Stimulated activated effector memory CD8-positive, alpha-beta T cell treated with anti-CD3 and anti-CD28 coated beads, Interleukin-12 subunit alpha, Interleukin-12 subunit beta, amount 100 ng/mL, for 72 hours (primary cell): ENCODE measurements around the gene RPS2.
"Not testable (repeated sequence)": the region's sequence is repeated elsewhere in the genome, so short reads cannot be mapped to it uniquely, and the experiment has no call there.

Source experiments
- ATAC-seq: fragments of 150-1000 bp; cut with Tn5 transposase; 2 replicates; pipeline ENCODE4 v1.10.0; 2021
- DNase-seq, 2 donors: peaks; one replicate each; pipeline ENCODE4 v3.0.0; 2021 to 2022; ENCODE audit warnings: low spot score in 2 of 2
- H3K27ac Mint-ChIP-seq: one replicate; pipeline ENCODE4 v1.8.0; 2022; ENCODE audit warnings: mild to moderate bottlenecking, mixed read lengths
- H3K36me3 Mint-ChIP-seq: one replicate; pipeline ENCODE4 v1.8.0; 2022; ENCODE audit warnings: mild to moderate bottlenecking, mixed read lengths
- H3K4me1 Mint-ChIP-seq: one replicate; pipeline ENCODE4 v1.8.0; 2022; ENCODE audit warnings: mixed read lengths
- H3K4me3 Mint-ChIP-seq: one replicate; pipeline ENCODE4 v1.8.0; 2022; ENCODE audit warnings: mild to moderate bottlenecking, mixed read lengths
- H3K9me3 Mint-ChIP-seq: one replicate; pipeline ENCODE4 v1.8.0; 2022; ENCODE audit warnings: mixed read lengths

The RPS2 gene

GRCh38 chr16:1947369-1947670 lies 17.3 kb downstream of the RPS2 start:
- H3K27ac Mint-ChIP-seq: no peak overlapping the region
- DNase-seq: no peak
- no peak overlapping the region for H3K4me3 Mint-ChIP-seq
- no peaks in the 10 kb centered on the region for H3K9me3 Mint-ChIP-seq
- peaks cover 6% of the 10 kb centered on the region for H3K36me3 Mint-ChIP-seq
- ATAC-seq: no peak
- H3K4me1 Mint-ChIP-seq: peaks cover 12% of the 10 kb centered on the region

- Mint-ChIP-seq H3K36me3 (peaks cover 7% of the 10 kb centered on the region), H3K9me3 (no peaks in the 10 kb centered on the region), H3K4me1 (peaks cover 17% of the 10 kb centered on the region), H3K27ac (no peak overlapping the region), H3K4me3 (no peak overlapping the region)
- no peak for DNase-seq
- ATAC-seq: no peak
These were observed 17.9 kb downstream of the RPS2 start for GRCh38 chr16:1946495-1947368.

- H3K36me3 Mint-ChIP-seq: peaks cover 12% of the 10 kb centered on the region
- ATAC-seq: no peak
- no peaks in the 10 kb centered on the region for H3K9me3 Mint-ChIP-seq
These were observed 18.9 kb downstream of the RPS2 start for GRCh38 chr16:1945559-1946391.

GRCh38 chr16:1944612-1945199 lies 19.9 kb downstream of the RPS2 start:
- Mint-ChIP-seq H3K4me3 (peak overlapping the region; percentile 89), H3K27ac (peak overlapping the region; percentile 74), H3K36me3 (peaks cover 22% of the 10 kb centered on the region), H3K4me1 (peaks cover 22% of the 10 kb centered on the region), H3K9me3 (no peaks in the 10 kb centered on the region)
- ATAC-seq (no peak), DNase-seq (no peak)

More at GRCh38 chr16:1945559-1946391, 18.9 kb downstream of the RPS2 start:
- no peak overlapping the region for H3K4me3 Mint-ChIP-seq
- H3K27ac Mint-ChIP-seq: no peak overlapping the region
- no peak for DNase-seq
- H3K4me1 Mint-ChIP-seq: peaks cover 22% of the 10 kb centered on the region

GRCh38 chr16:1942810-1943726 lies 21.6 kb downstream of the RPS2 start, which contains the start of gene MSRB1:
Gene MSRB1 (minus strand): TSS chr16:1943199. CDS start chr16:1943156, 43 bp downstream.
- DNase-seq (peak; percentile 97 to 100), ATAC-seq (peak; percentile 93)
- peaks cover 39% of the 10 kb centered on the region for H3K36me3 Mint-ChIP-seq
- H3K27ac Mint-ChIP-seq: peak within 1 kb of the TSS; percentile 89
- peak within 1 kb of the TSS; percentile 89 for H3K4me3 Mint-ChIP-seq
- peaks cover 22% of the 10 kb centered on the region for H3K4me1 Mint-ChIP-seq
- H3K9me3 Mint-ChIP-seq: no peaks in the 10 kb centered on the region

GRCh38 chr16:1942047-1942809 lies 22.4 kb downstream of the RPS2 start:
- Mint-ChIP-seq H3K36me3 (peaks cover 47% of the 10 kb centered on the region), H3K4me1 (peaks cover 22% of the 10 kb centered on the region), H3K4me3 (peak overlapping the region; percentile 89), H3K27ac (peak overlapping the region; percentile 89), H3K9me3 (no peaks in the 10 kb centered on the region)
- ATAC-seq (no peak), DNase-seq (peak in 1 of 2 donors; percentile 60)

- DNase-seq: no peak
- Mint-ChIP-seq H3K9me3 (no peaks in the 10 kb centered on the region), H3K4me1 (peaks cover 22% of the 10 kb centered on the region), H3K36me3 (peaks cover 51% of the 10 kb centered on the region), H3K4me3 (peak overlapping the region; percentile 89), H3K27ac (no peak overlapping the region)
- ATAC-seq: no peak
These were observed 23.2 kb downstream of the RPS2 start for GRCh38 chr16:1941162-1942046.

- Mint-ChIP-seq H3K9me3 (no peaks in the 10 kb centered on the region), H3K36me3 (peaks cover 51% of the 10 kb centered on the region), H3K4me3 (no peak overlapping the region), H3K4me1 (peaks cover 22% of the 10 kb centered on the region), H3K27ac (no peak overlapping the region)
- DNase-seq (no peak), ATAC-seq (no peak)
These were observed 24.1 kb downstream of the RPS2 start for GRCh38 chr16:1940273-1941161.

- not testable (repeated sequence) for H3K9me3 Mint-ChIP-seq, ATAC-seq, DNase-seq, H3K27ac Mint-ChIP-seq, H3K4me3 Mint-ChIP-seq
- peaks cover 21% of the 10 kb centered on the region for H3K4me1 Mint-ChIP-seq
- H3K36me3 Mint-ChIP-seq: peaks cover 51% of the 10 kb centered on the region
These were observed 24.8 kb downstream of the RPS2 start for GRCh38 chr16:1939833-1940232.

GRCh38 chr16:1938910-1939309 lies 25.7 kb downstream of the RPS2 start:
- DNase-seq (no peak), ATAC-seq (no peak)
- Mint-ChIP-seq H3K36me3 (peaks cover 45% of the 10 kb centered on the region), H3K4me3 (no peak overlapping the region), H3K9me3 (no peaks in the 10 kb centered on the region), H3K27ac (no peak overlapping the region), H3K4me1 (peaks cover 12% of the 10 kb centered on the region)

- DNase-seq: no peak
- H3K36me3 Mint-ChIP-seq: peaks cover 45% of the 10 kb centered on the region
- no peak for ATAC-seq
- H3K4me3 Mint-ChIP-seq: no peak overlapping the region
- H3K9me3 Mint-ChIP-seq: no peaks in the 10 kb centered on the region
- H3K4me1 Mint-ChIP-seq: peaks cover 12% of the 10 kb centered on the region
- H3K27ac Mint-ChIP-seq: no peak overlapping the region
These were observed 26.3 kb downstream of the RPS2 start for GRCh38 chr16:1938316-1938715.

- DNase-seq (no peak), ATAC-seq (no peak)
- no peaks in the 10 kb centered on the region for H3K9me3 Mint-ChIP-seq
- H3K27ac Mint-ChIP-seq: no peak overlapping the region
- H3K4me1 Mint-ChIP-seq: peaks cover 8% of the 10 kb centered on the region
- no peak overlapping the region for H3K4me3 Mint-ChIP-seq
- H3K36me3 Mint-ChIP-seq: peaks cover 45% of the 10 kb centered on the region
These were observed 27.6 kb downstream of the RPS2 start for GRCh38 chr16:1936945-1937479.
